ENCODE measurements around the gene JTB.

The JTB gene

GRCh38 chr1:153951801-153952200 is 25.7 kb downstream of the JTB start:
- H3K4me3 ChIP-seq (ENCODE audit: low read length): no peak overlapping the region
- peaks cover 53% of the 10 kb centered on the region for H3K36me3 ChIP-seq (ENCODE audit: control insufficient read depth, insufficient read depth, low read length, severe bottlenecking)
- no peaks in the 10 kb centered on the region for H3K27me3 ChIP-seq (replicated peaks; ENCODE audit: control insufficient read depth, insufficient read depth, low read length)
- DNase-seq (ENCODE audit: low read depth): no peak
- no peak overlapping the region for H3K9ac ChIP-seq (ENCODE audit: low read length)
- H3K9me3 ChIP-seq (ENCODE audit: control insufficient read depth, low read length): no peaks in the 10 kb centered on the region
- H3K4me1 ChIP-seq (ENCODE audit: control insufficient read depth, insufficient read depth, low read length): peaks cover 18% of the 10 kb centered on the region

- H3K4me3 ChIP-seq (ENCODE audit: low read length): no peak overlapping the region
- no peaks in the 10 kb centered on the region for H3K27me3 ChIP-seq (replicated peaks; ENCODE audit: control insufficient read depth, insufficient read depth, low read length)
- no peak for DNase-seq (ENCODE audit: low read depth)
- H3K9ac ChIP-seq (ENCODE audit: low read length): no peak overlapping the region
- H3K9me3 ChIP-seq (ENCODE audit: control insufficient read depth, low read length): no peaks in the 10 kb centered on the region
- H3K4me1 ChIP-seq (ENCODE audit: control insufficient read depth, insufficient read depth, low read length): peaks cover 13% of the 10 kb centered on the region
- H3K36me3 ChIP-seq (ENCODE audit: control insufficient read depth, insufficient read depth, low read length, severe bottlenecking): peaks cover 53% of the 10 kb centered on the region
Measured at GRCh38 chr1:153951183-153951582, 26.3 kb downstream of the JTB start.

- DNase-seq (ENCODE audit: low read depth): peak; percentile 94
- H3K9ac ChIP-seq (ENCODE audit: low read length): peak within 1 kb of the TSS; percentile 88
- peaks cover 40% of the 10 kb centered on the region for H3K36me3 ChIP-seq (ENCODE audit: control insufficient read depth, insufficient read depth, low read length, severe bottlenecking)
- H3K4me1 ChIP-seq (ENCODE audit: control insufficient read depth, insufficient read depth, low read length): peaks cover 22% of the 10 kb centered on the region
- H3K4me3 ChIP-seq (ENCODE audit: low read length): peak within 1 kb of the TSS; percentile 84
- no peaks in the 10 kb centered on the region for H3K27me3 ChIP-seq (replicated peaks; ENCODE audit: control insufficient read depth, insufficient read depth, low read length)
- no peaks in the 10 kb centered on the region for H3K9me3 ChIP-seq (ENCODE audit: control insufficient read depth, low read length)
Measured at GRCh38 chr1:153946622-153947241, 30.7 kb downstream of the JTB start, which contains the start of gene DENND4B. Gene DENND4B, minus strand, starts transcription at chr1:153946718. Its CDS starts 2,344 bp downstream, at chr1:153944374.

- H3K4me3 ChIP-seq (ENCODE audit: low read length): peak overlapping the region; percentile 84
- peaks cover 22% of the 10 kb centered on the region for H3K4me1 ChIP-seq (ENCODE audit: control insufficient read depth, insufficient read depth, low read length)
- H3K36me3 ChIP-seq (ENCODE audit: control insufficient read depth, insufficient read depth, low read length, severe bottlenecking): peaks cover 38% of the 10 kb centered on the region
- H3K9ac ChIP-seq (ENCODE audit: low read length): peak overlapping the region; percentile 88
- peak; percentile 86 for DNase-seq (ENCODE audit: low read depth)
- no peaks in the 10 kb centered on the region for H3K27me3 ChIP-seq (replicated peaks; ENCODE audit: control insufficient read depth, insufficient read depth, low read length)
- H3K9me3 ChIP-seq (ENCODE audit: control insufficient read depth, low read length): no peaks in the 10 kb centered on the region
Measured at GRCh38 chr1:153945795-153946621, 31.5 kb downstream of the JTB start.

GRCh38 chr1:153945131-153945794 is 32.2 kb downstream of the JTB start:
- Histone ChIP-seq H3K27me3 (replicated peaks; ENCODE audit: control insufficient read depth, insufficient read depth, low read length) (no peaks in the 10 kb centered on the region), H3K4me3 (ENCODE audit: low read length) (peak overlapping the region; percentile 84), H3K4me1 (ENCODE audit: control insufficient read depth, insufficient read depth, low read length) (peaks cover 22% of the 10 kb centered on the region), H3K9me3 (ENCODE audit: control insufficient read depth, low read length) (no peaks in the 10 kb centered on the region), H3K9ac (ENCODE audit: low read length) (peak overlapping the region; percentile 88), H3K36me3 (ENCODE audit: control insufficient read depth, insufficient read depth, low read length, severe bottlenecking) (peaks cover 38% of the 10 kb centered on the region)
- peak; percentile 47 for DNase-seq (ENCODE audit: low read depth)

GRCh38 chr1:153944827-153945117 is 32.7 kb downstream of the JTB start:
- peak overlapping the region; percentile 84 for H3K4me3 ChIP-seq (ENCODE audit: low read length)
- peaks cover 22% of the 10 kb centered on the region for H3K4me1 ChIP-seq (ENCODE audit: control insufficient read depth, insufficient read depth, low read length)
- H3K9ac ChIP-seq (ENCODE audit: low read length): peak overlapping the region; percentile 88
- no peaks in the 10 kb centered on the region for H3K27me3 ChIP-seq (replicated peaks; ENCODE audit: control insufficient read depth, insufficient read depth, low read length)
- H3K9me3 ChIP-seq (ENCODE audit: control insufficient read depth, low read length): no peaks in the 10 kb centered on the region
- DNase-seq (ENCODE audit: low read depth): no peak
- peaks cover 39% of the 10 kb centered on the region for H3K36me3 ChIP-seq (ENCODE audit: control insufficient read depth, insufficient read depth, low read length, severe bottlenecking)

- DNase-seq (ENCODE audit: low read depth): peak; percentile 8
Measured at GRCh38 chr1:153944005-153944826, 33.3 kb downstream of the JTB start.

GRCh38 chr1:153942766-153943549 is 34.5 kb downstream of the JTB start:
- H3K4me1 ChIP-seq (ENCODE audit: control insufficient read depth, insufficient read depth, low read length): peaks cover 22% of the 10 kb centered on the region
- H3K36me3 ChIP-seq (ENCODE audit: control insufficient read depth, insufficient read depth, low read length, severe bottlenecking): peaks cover 27% of the 10 kb centered on the region
- H3K4me3 ChIP-seq (ENCODE audit: low read length): no peak overlapping the region
- no peaks in the 10 kb centered on the region for H3K27me3 ChIP-seq (replicated peaks; ENCODE audit: control insufficient read depth, insufficient read depth, low read length)
- no peak overlapping the region for H3K9ac ChIP-seq (ENCODE audit: low read length)
- DNase-seq (ENCODE audit: low read depth): no peak
- H3K9me3 ChIP-seq (ENCODE audit: control insufficient read depth, low read length): no peaks in the 10 kb centered on the region

More at GRCh38 chr1:153944005-153944826, 33.3 kb downstream of the JTB start:
- no peaks in the 10 kb centered on the region for H3K27me3 ChIP-seq (replicated peaks; ENCODE audit: control insufficient read depth, insufficient read depth, low read length)
- peaks cover 22% of the 10 kb centered on the region for H3K4me1 ChIP-seq (ENCODE audit: control insufficient read depth, insufficient read depth, low read length)
- no peak overlapping the region for H3K9ac ChIP-seq (ENCODE audit: low read length)
- no peak overlapping the region for H3K4me3 ChIP-seq (ENCODE audit: low read length)
- H3K36me3 ChIP-seq (ENCODE audit: control insufficient read depth, insufficient read depth, low read length, severe bottlenecking): peaks cover 40% of the 10 kb centered on the region
- H3K9me3 ChIP-seq (ENCODE audit: control insufficient read depth, low read length): no peaks in the 10 kb centered on the region

- Histone ChIP-seq H3K9me3 (ENCODE audit: control insufficient read depth, low read length) (no peaks in the 10 kb centered on the region), H3K9ac (ENCODE audit: low read length) (no peak overlapping the region), H3K36me3 (ENCODE audit: control insufficient read depth, insufficient read depth, low read length, severe bottlenecking) (peaks cover 32% of the 10 kb centered on the region), H3K27me3 (replicated peaks; ENCODE audit: control insufficient read depth, insufficient read depth, low read length) (no peaks in the 10 kb centered on the region), H3K4me3 (ENCODE audit: low read length) (no peak overlapping the region), H3K4me1 (ENCODE audit: control insufficient read depth, insufficient read depth, low read length) (peaks cover 20% of the 10 kb centered on the region)
- no peak for DNase-seq (ENCODE audit: low read depth)
Measured at GRCh38 chr1:153941826-153942725, 35.4 kb downstream of the JTB start.

- no peak overlapping the region for H3K4me3 ChIP-seq (ENCODE audit: low read length)
Measured at GRCh38 chr1:153940756-153941155, 36.7 kb downstream of the JTB start.

More at GRCh38 chr1:153940756-153941155, 36.7 kb downstream of the JTB start:
- Histone ChIP-seq H3K4me1 (ENCODE audit: control insufficient read depth, insufficient read depth, low read length) (peaks cover 16% of the 10 kb centered on the region), H3K9ac (ENCODE audit: low read length) (no peak overlapping the region), H3K36me3 (ENCODE audit: control insufficient read depth, insufficient read depth, low read length, severe bottlenecking) (peaks cover 44% of the 10 kb centered on the region), H3K9me3 (ENCODE audit: control insufficient read depth, low read length) (no peaks in the 10 kb centered on the region), H3K27me3 (replicated peaks; ENCODE audit: control insufficient read depth, insufficient read depth, low read length) (no peaks in the 10 kb centered on the region)
- DNase-seq (ENCODE audit: low read depth): no peak
